Activated CD8-positive, alpha-beta memory T cell treated with anti-CD3 and anti-CD28 coated beads, Interleukin-2, amount 10 ng/mL, durations not matched to agents 7 days and 5 days (primary cell): ENCODE results near the gene ANKRD24. TPM values are rescaled to one million over a fixed set of nuclear protein-coding genes. Genes with fewer than 3 reads are reported as not detected.
"Not testable (repeated sequence)": the region's sequence is repeated elsewhere in the genome, so short reads cannot be mapped to it uniquely, and the experiment has no call there.

Source experiments
- ATAC-seq: fragments of 150-1000 bp; cut with Tn5 transposase; one replicate; pipeline ENCODE4 v1.10.0; 2021; ENCODE audit warnings: moderate library complexity
- CTCF ChIA-PET: fragments of 350-600 bp; sonication (Branson Sonifier 250); formaldehyde crosslinking; loops from one replicate; lab custom pipeline; 2021; ENCODE audit warnings: antibody characterized with exemption; lab: Charles Lee
- DNase-seq: peaks from one replicate; pipeline ENCODE4 v3.0.0-alpha.2; 2020
- H3K27ac Mint-ChIP-seq: one replicate; pipeline ENCODE4 v1.8.0; 2021; ENCODE audit warnings: mild to moderate bottlenecking, mixed read lengths
- H3K27me3 Mint-ChIP-seq: one replicate; pipeline ENCODE4 v1.8.0; 2021; ENCODE audit warnings: mixed read lengths
- H3K36me3 Mint-ChIP-seq: one replicate; pipeline ENCODE4 v1.8.0; 2021; ENCODE audit warnings: mild to moderate bottlenecking, mixed read lengths
- H3K4me1 Mint-ChIP-seq: one replicate; pipeline ENCODE4 v1.8.0; 2021; ENCODE audit warnings: mixed read lengths
- H3K4me3 Mint-ChIP-seq: one replicate; pipeline ENCODE4 v1.8.0; 2021; ENCODE audit warnings: mild to moderate bottlenecking, moderate library complexity, mixed read lengths
- H3K9me3 Mint-ChIP-seq: one replicate; pipeline ENCODE4 v1.8.0; 2022; ENCODE audit warnings: low read depth, mixed read lengths
- total RNA-seq, 2 experiments: library from RNA; stranded (reverse); gene quantifications; one replicate each; pipeline ENCODE4 v1.2.3, GENCODE V29; 2021

The ANKRD24 gene
- total RNA-seq, 2 experiments from 2014 or later, result 0.82 to 1.4 TPM

DNA sequence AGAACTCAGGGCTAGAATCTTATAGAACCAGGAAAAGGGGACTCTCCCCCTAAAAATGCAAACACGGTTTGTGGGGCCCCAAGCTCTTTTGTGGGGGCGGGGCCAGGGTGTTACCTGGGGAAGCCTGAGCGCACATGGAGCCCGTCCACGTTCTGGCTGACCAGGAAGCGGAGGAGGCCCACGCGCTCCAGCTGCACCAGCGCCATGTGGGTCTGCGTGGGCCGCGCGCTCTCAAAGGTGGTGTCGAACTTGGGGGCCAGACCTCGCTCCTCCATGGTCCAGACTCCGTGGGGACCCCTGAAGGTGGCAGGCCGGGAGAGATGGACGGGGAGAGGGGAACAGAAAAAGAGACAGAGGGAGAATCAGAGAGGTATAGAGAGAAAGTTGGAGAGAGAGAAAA is 3.5 kb upstream of the ANKRD24 start:
- H3K36me3 Mint-ChIP-seq, result peaks cover 14% of the 10 kb centered on the region
- no peaks in the 10 kb centered on the region for H3K9me3 Mint-ChIP-seq
- CTCF ChIA-PET, result no interaction called here
- no peak overlapping the region for H3K4me3 Mint-ChIP-seq
- no peak for DNase-seq
- no peak for ATAC-seq
- H3K27ac Mint-ChIP-seq, result no peak overlapping the region
- no peaks in the 10 kb centered on the region for H3K27me3 Mint-ChIP-seq
- peaks cover 33% of the 10 kb centered on the region for H3K4me1 Mint-ChIP-seq

DNA sequence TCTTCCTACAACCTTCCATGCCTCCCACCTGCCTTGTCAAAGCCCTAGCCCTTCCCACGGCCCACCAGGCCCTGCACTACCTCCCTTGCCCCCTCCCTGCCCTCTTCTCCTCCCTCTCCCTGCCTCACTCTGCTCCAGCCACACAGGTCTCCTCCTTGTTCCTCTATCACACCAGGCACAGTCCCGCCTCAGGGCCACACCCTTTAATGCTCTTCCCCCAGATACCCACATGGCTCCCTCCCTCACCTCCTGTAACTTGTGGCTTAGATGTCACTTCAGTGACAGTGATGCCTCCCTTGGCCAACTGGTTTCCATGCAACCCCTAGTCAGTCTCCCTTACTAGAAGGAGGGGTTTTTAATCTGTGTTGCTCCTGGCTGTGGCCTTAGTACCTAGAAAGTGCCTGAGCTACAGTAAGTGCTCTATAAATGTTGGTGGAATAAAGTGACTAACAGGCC is 1.4 kb upstream of the ANKRD24 start:
- DNase-seq (peak; percentile 45), ATAC-seq (no peak)
- Mint-ChIP-seq H3K36me3 (peaks cover 14% of the 10 kb centered on the region), H3K4me3 (peak overlapping the region; percentile 88), H3K27ac (peak overlapping the region; percentile 57), H3K27me3 (no peaks in the 10 kb centered on the region), H3K4me1 (peaks cover 33% of the 10 kb centered on the region), H3K9me3 (no peaks in the 10 kb centered on the region)
- CTCF ChIA-PET, result interaction anchor here (1.1 kb wide), 2 partner anchors 41 to 193 kb away, joined by 4 to 5 read pairs; no protein-coding TSS in a partner anchor

DNA sequence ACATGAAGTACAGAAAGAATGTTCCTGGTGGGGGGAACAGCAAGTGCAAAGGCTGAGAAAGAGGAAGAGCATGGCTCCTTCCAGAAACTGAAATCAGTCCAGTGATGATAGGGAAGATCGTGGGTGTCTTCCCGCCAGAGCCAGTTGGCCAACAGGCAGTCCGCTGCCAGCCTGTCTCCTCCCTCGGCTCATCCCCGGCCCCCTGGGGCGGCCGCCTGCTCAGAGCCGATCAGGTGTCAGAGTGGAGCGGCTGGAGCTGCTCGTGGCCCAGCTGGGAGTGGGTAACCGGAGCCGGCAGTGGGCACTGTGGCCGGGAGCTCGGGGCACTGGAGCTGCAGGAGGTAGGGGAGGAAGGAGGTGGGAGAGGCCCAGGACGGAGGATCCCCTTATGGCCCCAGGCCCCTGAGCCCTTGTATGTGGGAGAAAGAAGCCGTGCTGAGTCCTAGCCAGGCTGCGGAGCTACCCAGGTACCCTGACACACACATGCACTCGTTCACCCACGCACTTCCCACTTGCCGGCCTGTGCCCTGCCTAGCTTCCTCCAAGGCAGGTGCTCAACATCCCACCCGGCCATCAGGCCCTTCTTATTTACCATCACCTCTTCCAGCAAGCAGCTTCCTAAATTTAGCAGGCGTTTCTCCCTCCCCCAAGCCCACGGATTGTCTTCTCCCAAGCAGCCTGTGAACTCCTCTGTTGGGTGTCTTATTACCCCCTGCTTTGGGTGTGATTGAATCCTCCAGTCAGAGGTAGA is 1.7 kb downstream of the ANKRD24 start:
- Mint-ChIP-seq H3K4me3 (peak overlapping the region; percentile 53), H3K4me1 (peaks cover 38% of the 10 kb centered on the region), H3K9me3 (no peaks in the 10 kb centered on the region), H3K27ac (no peak overlapping the region), H3K27me3 (no peaks in the 10 kb centered on the region), H3K36me3 (peaks cover 9% of the 10 kb centered on the region)
- CTCF ChIA-PET, result interaction anchor here (0.8 to 0.9 kb wide), 3 partner anchors 55 to 519 kb away, joined by 3 read pairs; no protein-coding TSS in a partner anchor
- no peak for DNase-seq
- no peak for ATAC-seq

DNA sequence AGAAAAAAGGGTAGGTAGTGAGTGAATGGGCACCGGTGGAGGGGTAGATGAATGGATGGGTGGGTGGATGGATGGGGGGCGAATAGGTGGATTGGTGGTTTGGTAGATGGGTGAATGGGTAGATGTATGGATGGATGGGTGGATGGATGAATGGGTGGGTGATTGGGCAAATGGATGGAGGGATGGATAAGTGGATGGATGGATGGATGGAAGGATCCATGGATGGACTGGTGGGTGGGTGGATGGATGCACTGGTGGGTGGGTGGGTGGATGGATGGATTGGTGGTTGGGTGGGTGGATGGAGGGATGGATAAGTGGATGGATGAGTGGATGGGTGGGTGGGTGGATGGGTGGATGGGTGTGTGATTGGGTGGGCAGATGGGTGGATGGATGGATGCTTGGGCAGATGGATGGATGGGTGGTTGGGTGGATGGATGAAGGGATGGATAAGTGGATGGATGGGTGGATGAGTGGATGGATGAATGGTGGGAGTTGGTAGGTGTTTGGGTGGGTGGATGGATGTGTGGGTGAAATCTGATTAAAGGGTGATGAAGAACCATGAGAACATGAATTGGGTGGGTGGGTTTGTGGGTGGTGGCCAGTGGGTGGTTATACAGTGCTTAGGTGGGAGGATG is 2.3 kb downstream of the ANKRD24 start:
- H3K9me3 Mint-ChIP-seq, result no peaks in the 10 kb centered on the region
- ATAC-seq, result no peak
- peaks cover 3% of the 10 kb centered on the region for H3K36me3 Mint-ChIP-seq
- no peak overlapping the region for H3K4me3 Mint-ChIP-seq
- H3K27me3 Mint-ChIP-seq, result no peaks in the 10 kb centered on the region
- DNase-seq, result no peak
- CTCF ChIA-PET, result interaction anchor here (0.8 to 0.9 kb wide), 3 partner anchors 56 to 519 kb away, joined by 3 read pairs; no protein-coding TSS in a partner anchor
- peaks cover 33% of the 10 kb centered on the region for H3K4me1 Mint-ChIP-seq
- no peak overlapping the region for H3K27ac Mint-ChIP-seq

DNA sequence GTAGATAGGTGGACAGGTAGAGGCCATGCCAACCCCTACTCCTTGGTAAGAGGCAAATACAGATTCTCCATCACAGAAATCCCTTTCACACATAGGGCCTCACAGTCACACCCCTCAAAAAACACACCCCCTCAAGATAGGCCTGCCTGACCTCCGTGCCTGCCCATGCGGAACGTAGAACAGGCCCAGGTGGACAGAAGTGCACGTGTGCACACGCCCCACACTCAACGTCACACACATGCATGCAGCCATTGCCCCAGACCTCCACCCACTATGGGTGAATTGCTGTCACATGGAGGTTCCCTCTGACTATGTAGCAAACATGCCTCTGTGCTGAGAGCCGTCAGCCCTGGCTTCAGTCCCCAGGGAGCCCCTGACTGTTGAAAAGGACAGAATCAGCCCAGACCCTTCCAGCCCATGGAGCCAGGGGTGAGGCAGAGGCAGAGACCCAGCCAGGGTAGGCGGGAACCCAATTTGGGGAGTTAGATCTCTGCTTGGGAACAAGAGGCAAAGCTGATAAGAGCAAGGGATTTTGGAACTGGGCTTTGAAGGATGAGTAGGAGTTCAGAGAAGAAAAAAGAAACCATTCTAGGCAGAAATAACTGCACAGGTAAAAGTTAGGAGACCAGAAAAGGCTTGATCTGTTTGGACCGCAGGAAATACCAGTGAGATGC is 3.1 kb downstream of the ANKRD24 start:
- CTCF ChIA-PET, result interaction anchor here (0.6 to 1.2 kb wide), 2 partner anchors 34 to 198 kb away, joined by 3 to 4 read pairs; no protein-coding TSS in a partner anchor
- no peak for DNase-seq
- Mint-ChIP-seq H3K9me3 (no peaks in the 10 kb centered on the region), H3K4me3 (no peak overlapping the region), H3K4me1 (peaks cover 27% of the 10 kb centered on the region), H3K27me3 (no peaks in the 10 kb centered on the region), H3K27ac (no peak overlapping the region), H3K36me3 (no peaks in the 10 kb centered on the region)
- no peak for ATAC-seq

DNA sequence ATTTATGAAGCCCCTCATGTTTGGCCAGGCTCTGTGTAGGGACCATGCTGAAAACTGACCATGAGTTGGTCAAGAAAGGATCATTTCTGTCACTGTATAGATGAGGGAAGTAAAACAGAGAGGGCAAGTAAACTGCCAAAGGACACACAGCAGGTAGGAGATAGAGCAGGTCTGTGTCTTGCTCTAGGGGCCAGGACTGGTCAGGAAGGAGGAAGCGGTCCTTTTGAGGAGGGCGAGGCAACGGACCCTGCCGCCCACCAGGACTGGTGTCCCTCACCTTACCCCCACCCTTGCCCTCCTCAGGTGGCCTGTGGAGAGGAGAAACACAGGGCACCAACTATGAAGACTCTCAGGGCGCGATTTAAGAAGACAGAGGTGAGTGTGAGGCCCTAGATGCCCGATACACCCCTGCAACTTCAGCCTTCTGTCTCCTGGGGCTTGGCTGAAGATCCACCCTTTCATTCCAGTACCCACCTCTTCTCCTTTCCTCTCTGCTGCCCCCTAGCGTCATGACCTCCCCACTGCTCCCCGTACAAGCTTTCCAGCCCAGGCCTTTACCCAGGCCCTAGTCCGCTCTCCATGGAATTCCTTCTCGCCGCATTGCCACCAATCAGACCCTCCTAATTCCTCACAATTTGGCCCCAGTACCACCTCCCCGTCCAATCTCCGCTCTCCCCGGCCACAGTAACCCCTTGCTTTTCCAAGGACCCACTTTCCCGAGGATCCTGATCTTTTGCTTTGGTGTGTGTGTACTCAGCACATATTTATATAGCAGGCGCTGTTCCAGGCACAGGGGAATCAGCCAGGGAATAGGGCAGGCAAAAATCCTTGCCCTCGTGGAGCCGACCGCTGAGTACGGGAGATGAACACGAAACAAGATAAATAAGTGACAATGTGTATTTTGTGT is 3.9 kb downstream of the ANKRD24 start:
- Mint-ChIP-seq H3K27ac (no peak overlapping the region), H3K27me3 (no peaks in the 10 kb centered on the region), H3K4me1 (peaks cover 19% of the 10 kb centered on the region), H3K36me3 (no peaks in the 10 kb centered on the region), H3K9me3 (no peaks in the 10 kb centered on the region), H3K4me3 (no peak overlapping the region)
- CTCF ChIA-PET, result interaction anchor here (0.7 to 2.2 kb wide), 8 partner anchors 15 to 201 kb away, joined by 4 to 13 read pairs (median 6); partner anchors contain the start of gene EEF2
- ATAC-seq (peak; percentile 63), DNase-seq (peak; percentile 89)

DNA sequence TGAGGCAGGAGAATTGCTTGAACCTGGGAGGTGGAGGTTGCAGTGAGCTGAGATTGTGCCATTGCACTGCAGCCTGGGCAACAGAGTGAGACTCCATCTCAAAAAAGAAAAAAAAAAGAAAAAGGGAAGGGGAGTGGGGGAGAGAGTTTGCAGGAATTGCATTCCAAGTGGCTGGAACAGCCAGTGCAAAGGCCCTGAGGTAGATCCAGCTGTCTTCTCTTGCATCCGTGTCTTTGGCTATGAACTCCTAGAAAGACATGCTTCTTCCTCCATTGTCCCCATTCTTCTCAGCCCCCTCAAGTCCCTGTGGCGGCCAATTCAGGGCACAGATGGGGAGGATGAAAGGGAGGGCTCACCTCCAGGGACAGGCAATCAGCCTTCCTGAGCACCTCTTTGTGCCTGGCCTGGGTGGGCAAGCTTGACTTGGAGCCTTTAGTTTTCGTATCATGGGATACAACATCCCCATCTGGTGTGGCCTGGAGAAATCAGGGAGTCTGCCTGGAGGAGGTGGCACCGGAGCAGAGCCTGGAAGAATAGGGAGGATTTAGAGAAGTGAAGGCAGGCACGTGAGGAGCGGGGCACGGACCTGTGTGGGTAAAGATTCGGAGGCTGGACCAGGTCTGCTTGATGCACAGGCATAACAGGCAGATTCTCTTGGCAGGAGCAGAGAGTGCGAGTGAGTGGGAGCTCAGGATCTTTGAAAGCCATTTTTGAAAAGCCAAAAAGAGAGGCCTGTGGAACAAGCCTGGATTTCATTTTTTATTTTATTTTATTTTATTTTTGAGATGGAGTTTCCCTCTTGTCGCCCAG is 5.0 kb downstream of the ANKRD24 start:
- Mint-ChIP-seq H3K36me3 (no peaks in the 10 kb centered on the region), H3K27ac (no peak overlapping the region), H3K9me3 (no peaks in the 10 kb centered on the region), H3K4me1 (peaks cover 13% of the 10 kb centered on the region), H3K27me3 (no peaks in the 10 kb centered on the region), H3K4me3 (no peak overlapping the region)
- no peak for ATAC-seq
- CTCF ChIA-PET, result interaction anchor here (0.8 to 2.2 kb wide), 8 partner anchors 14 to 202 kb away, joined by 3 to 13 read pairs (median 4); partner anchors contain the start of gene EEF2
- DNase-seq, result no peak

DNA sequence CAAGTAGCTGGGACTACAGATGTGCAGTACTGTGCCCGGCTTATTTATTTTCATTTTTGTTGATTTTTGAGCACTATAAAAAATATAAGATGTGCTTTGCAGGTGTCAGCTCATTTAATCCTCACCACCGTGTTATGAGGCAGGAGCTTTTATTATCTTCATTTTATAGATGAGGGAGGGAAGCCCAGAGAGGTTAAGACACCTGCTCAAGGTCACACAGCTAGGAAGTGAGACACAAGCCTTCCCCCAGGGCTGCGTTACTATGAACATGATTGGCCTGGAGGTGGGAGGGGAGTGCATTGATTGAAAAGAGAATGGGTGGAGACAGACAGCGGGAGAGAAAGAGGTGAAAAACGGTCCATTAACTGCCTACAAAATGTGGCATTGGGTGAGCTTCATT is 7.2 kb downstream of the ANKRD24 start:
- DNase-seq (no peak), ATAC-seq (no peak)
- Mint-ChIP-seq H3K4me3 (no peak overlapping the region), H3K27ac (no peak overlapping the region), H3K9me3 (no peaks in the 10 kb centered on the region), H3K36me3 (no peaks in the 10 kb centered on the region), H3K4me1 (peaks cover 4% of the 10 kb centered on the region), H3K27me3 (peaks cover 5% of the 10 kb centered on the region)
- CTCF ChIA-PET, result interaction anchor here (0.7 to 1.8 kb wide), 4 partner anchors 49 to 1482 kb away, joined by 3 to 6 read pairs (median 4); no protein-coding TSS in a partner anchor

DNA sequence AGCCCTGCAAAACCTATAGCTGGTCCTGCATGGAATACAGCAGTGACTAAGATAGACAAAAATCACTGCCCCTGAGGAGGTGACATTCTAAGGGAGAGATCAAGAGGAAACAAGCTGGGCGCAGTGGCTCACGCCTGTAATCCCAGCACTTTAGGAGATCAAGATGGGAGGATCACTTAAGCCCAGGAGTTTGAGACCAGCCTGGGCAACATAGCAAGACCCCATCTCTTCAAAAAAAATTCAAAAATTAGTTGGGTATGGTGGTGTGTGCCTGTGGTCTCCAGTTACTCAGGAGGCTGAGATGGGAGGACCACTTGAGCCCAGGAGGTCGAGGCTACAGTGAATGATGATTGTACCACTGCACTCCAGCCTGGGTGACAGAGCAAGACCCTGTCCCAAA is 10.0 kb downstream of the ANKRD24 start:
- CTCF ChIA-PET, result interaction anchor here (1.5 to 2.3 kb wide), 2 partner anchors 15 to 52 kb away, joined by 3 to 8 read pairs; no protein-coding TSS in a partner anchor
- H3K27me3 Mint-ChIP-seq, result peaks cover 18% of the 10 kb centered on the region
- H3K9me3 Mint-ChIP-seq, H3K4me1 Mint-ChIP-seq, H3K36me3 Mint-ChIP-seq, H3K4me3 Mint-ChIP-seq, ATAC-seq, DNase-seq, H3K27ac Mint-ChIP-seq: not testable (repeated sequence)

DNA sequence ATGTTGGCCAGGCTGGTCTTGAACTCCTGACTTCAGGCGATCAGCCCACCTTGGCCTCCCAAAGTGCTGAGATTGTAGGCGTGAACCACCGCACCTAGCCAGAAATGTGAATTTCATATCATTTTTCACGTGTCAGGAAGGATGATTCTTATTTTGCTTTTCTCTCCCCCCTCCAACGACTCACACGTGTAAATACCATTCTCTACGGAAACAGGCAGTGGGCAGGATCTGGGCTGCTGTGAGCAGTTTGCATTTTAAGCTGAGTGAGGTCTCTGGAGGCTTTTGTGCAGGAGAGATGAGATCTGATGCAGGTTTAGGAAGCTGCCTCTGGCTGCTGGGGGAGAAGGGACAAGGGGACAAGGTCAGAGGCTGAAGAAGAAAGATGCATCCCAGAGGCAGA is 11.9 kb downstream of the ANKRD24 start:
- H3K9me3 Mint-ChIP-seq, result peaks cover 7% of the 10 kb centered on the region
- CTCF ChIA-PET, result no interaction called here
- DNase-seq, result no peak
- peaks cover 9% of the 10 kb centered on the region for H3K36me3 Mint-ChIP-seq
- H3K27ac Mint-ChIP-seq, result no peak overlapping the region
- peaks cover 8% of the 10 kb centered on the region for H3K4me1 Mint-ChIP-seq
- peaks cover 29% of the 10 kb centered on the region for H3K27me3 Mint-ChIP-seq
- H3K4me3 Mint-ChIP-seq, result no peak overlapping the region
- ATAC-seq, result no peak

DNA sequence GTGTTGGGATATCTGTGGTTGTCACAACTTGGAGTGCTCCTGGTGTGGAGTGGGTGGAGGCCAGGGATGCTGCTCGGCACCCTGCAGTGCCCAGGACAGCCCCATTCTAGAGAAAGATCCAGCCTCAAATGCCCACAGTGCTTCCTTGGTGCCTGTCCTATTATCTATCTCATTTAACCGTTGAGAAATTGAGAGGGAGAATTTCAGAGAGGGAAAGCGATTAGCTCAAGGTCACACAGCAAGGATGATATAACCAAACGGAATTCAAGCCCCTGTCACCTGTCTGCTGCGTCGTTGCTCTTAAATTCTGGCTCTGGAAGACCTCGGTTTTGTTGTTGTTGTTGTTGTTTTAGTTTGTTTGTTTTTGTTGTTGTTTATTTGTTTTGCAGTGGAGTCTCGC is 13.5 kb downstream of the ANKRD24 start:
- Mint-ChIP-seq H3K27ac (no peak overlapping the region), H3K4me1 (peaks cover 8% of the 10 kb centered on the region), H3K36me3 (peaks cover 9% of the 10 kb centered on the region), H3K9me3 (peaks cover 7% of the 10 kb centered on the region), H3K27me3 (peaks cover 32% of the 10 kb centered on the region), H3K4me3 (no peak overlapping the region)
- ATAC-seq (no peak), DNase-seq (no peak)
- CTCF ChIA-PET, result interaction anchor here (1.2 kb wide), 1 partner anchor 56 kb away, joined by 3 read pairs; no protein-coding TSS in a partner anchor
